Mucosa of gallbladder (tissue), 1 donor: ENCODE results near the gene MRPL14. TPM values are rescaled to one million over a fixed set of nuclear protein-coding genes. Genes with fewer than 3 reads are reported as not detected.

Experiments used
- DNase-seq: peaks from one replicate; pipeline ENCODE4 v3.0.0-alpha.2; 2020; ENCODE audit warnings: low spot score
- total RNA-seq: library from RNA; stranded (reverse); gene quantifications from one replicate; pipeline ENCODE4 v1.2.1, GENCODE V29; 2021
- donor health status: DM: no; HTN: no; CAD: no.

The MRPL14 gene
- total RNA-seq, 1 donor from 2014 or later: 30.7 TPM

- no peak for DNase-seq
Observed at GRCh38 chr6:44126320-44127149, 717 bp downstream of the MRPL14 start.

- no peak for DNase-seq
Observed at GRCh38 chr6:44123544-44123943, 3.7 kb downstream of the MRPL14 start.

GRCh38 chr6:44122801-44123200 is 4.5 kb downstream of the MRPL14 start:
- DNase-seq: no peak

DNA sequence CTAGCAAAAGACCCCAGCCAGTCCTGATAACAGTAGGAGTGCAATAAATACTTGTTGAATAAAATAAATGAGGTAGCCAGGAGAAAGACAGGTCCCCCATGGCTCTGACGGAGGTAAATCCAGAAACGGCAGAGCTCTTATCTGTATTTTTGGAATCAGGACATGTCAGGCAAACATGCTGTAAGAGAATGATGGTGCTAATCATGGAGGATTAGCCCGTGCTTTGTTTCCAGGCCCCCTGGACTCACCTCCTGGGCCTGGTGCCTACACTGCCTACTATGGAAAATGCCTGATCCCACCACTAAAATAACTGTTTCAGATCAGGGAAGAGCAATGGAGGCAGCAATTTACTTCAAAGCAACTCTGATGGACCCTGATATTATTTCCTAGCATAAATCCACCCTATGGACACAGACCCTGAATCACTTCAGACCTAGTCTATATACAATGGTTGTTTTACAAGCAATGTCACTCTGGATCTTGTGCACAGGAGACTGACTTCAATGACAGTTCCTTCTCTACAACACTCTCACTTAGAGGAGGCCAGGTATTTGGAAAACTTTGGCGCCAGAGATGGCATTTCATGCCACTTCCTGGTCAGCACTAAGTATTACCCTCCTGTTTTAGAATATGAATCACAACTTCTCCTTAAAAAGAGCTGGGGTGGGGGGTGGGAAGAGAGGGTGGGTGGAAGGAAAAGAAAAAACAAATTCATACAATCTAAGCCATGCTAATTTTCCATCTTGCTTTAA is 6.4 kb downstream of the MRPL14 start:
- no peak for DNase-seq

GRCh38 chr6:44119704-44120262 is 7.5 kb downstream of the MRPL14 start:
- DNase-seq: no peak

DNA sequence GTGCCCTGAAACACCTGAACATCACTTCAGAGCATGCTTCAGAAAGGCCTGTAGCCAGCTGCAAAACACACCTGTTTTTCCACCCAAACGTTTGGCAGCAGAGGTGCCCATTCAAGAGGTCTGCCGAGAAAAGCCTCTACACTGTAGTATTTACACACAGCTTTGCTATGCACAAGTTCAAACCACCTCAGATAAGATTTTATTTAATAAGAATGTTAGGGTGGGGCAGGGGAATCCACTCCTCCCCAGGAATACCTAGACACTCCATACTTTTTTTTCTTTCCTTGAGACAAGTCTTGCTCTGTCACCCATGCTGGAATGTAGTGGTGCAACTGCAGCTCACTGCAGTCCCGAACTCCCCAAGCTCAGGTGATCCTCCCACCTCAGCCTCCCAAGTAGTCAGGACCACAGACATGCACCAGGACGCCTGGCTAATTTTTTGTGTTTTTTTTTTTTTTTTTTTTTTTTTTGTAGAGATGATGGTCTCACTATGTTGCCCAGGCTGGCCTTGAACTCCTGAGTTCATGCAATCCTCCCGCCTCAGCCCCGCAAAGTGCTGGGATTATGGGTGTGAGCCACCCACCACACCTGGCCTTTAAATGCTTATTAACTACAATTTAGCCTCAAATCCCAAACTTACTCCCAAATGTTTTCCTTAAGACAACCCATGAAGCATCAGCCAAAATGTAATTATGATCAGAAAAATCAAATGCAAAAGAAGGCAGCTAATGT is 9.7 kb downstream of the MRPL14 start:
- no peak for DNase-seq

GRCh38 chr6:44116641-44117382 is 10.4 kb downstream of the MRPL14 start:
- no peak for DNase-seq

DNA sequence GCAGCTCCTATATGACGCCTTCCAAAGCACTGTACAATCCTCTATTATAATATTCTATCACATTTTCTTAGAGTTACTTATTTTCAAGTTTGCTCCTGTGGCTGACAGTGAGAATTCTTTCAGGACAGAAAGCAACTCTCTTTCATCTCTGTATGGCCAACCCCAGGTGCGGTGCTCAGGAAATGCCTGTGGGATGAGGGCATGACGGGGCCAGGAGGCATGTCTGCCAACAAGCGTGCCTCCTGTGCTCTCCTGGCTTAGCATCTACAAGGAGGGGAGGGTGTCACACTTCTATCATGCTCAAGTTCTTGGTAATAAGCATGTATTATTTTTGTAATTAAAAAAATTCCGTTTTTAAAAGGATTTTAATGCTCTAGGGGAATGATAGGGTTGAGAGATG is 11.4 kb downstream of the MRPL14 start:
- no peak for DNase-seq

DNA sequence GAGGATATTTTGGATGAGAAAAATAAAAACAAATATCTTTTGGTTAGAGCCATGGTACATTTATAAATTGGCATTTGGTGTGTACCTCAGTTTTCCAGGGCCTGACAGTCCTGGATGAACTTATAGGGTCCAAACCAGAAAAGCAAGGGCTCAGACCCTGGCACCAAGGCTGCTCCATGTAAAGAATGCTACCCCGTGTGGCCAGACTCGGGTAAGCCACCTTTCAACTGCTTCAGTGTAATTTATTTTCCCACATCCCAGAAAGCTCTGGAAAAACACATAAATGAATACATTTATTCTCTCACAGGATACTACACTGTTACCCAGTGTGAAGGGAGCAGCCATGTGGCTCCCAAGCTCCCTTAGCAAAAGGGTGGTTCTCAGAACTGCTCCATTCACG is 13.8 kb downstream of the MRPL14 start:
- no peak for DNase-seq

- peak; percentile 73 for DNase-seq
Observed at GRCh38 chr6:44111434-44112417, 15.5 kb downstream of the MRPL14 start.

DNA sequence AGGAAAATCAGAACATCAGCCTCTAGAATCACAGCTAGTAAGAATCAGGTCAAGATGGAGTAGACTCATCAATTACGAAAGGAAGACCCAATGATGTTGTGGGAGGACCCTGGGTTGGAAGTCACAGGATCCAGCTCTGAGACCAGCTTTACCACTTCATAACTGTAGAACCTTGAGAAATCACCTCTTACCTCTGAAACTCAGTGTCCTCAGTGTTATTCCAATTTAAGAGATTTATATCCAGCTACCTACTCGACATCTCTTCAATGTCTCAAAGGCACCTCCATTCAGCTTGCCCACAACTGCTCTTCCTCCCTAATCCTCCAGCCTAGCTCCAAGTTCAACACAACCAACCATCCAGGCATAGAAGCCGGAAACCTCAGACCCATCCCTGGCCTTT is 16.3 kb downstream of the MRPL14 start:
- DNase-seq: no peak

DNA sequence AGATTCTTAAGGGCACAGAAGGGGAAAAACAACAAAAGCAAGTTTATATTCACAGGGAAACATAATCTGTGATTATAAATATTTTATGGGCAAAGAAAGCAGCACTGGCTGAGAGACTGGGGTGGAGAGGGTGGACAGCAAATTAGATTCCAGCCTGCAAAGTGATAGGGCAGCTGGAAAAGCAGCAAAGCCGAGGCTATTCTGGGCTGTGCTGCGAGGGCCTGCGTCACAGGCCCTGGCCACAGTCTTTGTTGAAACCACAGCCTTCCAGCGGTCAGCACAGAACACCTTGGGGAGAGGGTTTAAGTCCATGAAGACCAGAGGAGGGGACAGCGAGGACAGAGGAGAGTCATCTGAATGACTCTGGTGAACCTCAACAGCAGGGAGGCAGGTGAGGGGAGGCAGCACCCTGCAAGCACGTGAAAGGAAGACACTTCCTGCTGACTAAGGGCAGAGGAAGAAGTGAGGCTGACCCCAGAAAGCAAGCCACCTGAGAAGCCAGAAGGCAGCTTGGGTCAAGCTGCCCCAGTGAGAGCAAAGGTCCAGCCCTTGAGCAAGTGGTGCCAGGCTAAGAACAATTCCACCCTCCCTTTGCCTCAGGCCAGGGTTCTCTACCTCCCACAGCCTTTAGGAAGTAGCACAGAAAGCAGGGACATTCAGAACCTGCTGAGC is 17.1 kb downstream of the MRPL14 start:
- DNase-seq: no peak

DNA sequence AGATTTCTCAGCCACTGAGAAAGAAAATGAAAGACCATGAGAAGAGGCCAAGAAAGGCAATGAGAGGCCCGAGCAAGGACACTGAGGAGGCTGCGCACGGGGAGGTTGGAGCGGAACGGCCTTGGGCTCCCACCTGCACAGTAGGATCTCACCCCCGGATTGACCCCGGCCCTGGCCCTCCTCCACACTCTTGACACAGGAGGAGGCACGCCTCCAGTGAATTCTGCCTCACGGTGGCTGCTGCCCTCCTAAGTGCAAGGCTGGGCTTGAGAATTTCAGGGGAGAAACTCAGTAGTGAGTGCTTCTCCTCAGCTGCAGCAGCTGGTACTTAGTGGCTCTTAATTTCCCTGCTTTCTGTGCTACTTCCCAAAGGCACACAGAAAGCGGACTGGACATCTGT is 18.0 kb downstream of the MRPL14 start:
- no peak for DNase-seq

DNA sequence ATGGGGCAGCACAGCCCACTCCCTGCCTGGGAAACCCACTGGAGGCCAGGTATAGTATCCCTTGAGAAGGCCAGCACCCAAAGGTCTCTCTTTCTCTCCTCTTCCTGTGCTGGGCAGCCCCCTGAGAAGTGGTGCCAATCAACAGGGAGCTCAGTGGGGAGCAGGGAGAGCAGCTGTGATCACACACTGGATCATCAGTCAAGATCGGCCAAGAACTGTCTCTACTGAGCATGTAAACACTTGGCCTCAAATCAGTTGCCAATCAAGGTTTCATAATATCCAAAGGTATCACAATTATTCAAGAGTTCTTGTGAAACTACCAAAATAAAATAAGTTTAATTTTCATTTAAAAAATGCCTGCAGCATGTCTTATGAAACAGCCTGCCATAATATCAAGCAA is 18.8 kb downstream of the MRPL14 start:
- DNase-seq: no peak

DNA sequence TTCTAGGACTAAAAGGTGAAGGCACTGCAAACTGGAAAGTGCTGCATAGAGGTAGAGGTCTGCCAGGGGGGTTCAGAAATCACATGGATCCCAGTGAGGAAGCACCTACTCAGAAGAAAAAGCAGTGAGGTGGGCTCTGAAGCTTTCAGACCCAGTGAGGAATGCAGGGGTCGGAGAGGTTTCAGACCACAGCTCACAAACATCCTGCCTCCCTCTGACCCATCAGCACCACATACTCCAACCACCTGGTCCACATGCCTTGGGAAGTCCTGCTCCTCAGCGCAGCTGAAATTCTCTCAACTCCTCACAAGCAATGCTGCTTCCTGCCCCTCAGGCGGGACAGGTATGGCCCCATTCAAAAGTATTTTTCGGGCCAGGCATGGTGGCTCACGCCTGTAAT is 20.2 kb downstream of the MRPL14 start:
- no peak for DNase-seq

DNA sequence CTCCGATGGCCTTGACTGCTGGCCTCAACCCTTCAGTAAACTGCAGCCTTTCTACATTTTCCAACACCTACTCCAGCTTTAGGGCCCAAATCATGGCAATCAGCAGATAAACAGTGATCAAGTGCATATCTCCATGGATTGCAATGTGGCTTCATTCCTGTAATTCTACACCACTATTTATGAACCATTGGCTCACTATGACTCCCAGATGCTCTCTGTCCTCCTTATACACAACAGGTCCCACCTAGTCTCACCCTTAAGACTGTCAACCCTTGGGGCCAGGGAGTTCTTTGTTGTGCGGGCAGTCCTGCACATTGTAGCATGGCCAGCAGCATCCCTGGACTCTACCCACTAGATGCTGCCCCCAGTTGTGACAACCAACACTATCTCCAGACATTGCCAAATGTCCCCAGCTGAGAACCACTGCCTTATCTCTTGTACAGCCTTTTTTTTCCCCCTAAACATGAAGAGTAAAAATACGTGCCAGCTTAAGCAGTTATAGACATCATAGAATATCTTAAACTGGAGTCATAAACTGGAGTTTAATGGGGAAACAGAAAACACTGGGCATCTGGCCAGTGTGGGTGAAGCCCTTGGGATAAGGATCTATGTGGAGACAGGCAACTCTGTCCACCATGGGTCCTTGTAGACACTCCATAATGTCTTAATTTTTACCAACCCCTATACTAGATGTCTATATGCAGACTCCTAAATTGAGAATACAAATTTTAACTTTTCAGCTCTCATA is 21.1 kb downstream of the MRPL14 start:
- DNase-seq: no peak

GRCh38 chr6:44105146-44105545 is 22.1 kb downstream of the MRPL14 start:
- no peak for DNase-seq

DNA sequence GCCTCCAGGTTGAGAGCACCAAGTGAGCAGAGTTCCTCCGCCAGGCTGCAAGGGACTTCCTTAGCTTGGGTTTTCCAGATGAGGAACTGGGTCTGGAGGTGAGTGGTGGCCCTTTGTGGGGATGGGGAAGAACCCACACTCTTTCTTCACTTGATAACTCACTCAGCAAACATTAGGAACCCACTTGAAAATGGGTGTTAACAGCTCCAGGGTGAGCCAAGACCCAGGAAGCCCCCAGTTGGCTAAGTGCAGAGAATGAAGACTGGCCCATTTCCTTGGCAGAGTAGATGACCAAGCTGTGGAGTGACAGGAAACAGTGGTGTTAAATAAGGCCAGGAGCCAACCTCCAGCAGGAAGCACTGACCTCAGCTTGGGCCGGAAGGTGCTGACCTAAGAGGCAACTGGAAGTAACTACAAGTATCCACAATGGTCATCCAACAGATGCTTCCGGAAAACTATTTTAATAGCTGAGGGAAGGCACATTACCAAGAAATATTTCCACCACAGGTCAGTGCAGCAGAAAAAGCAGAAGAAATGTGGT is 22.7 kb downstream of the MRPL14 start:
- DNase-seq: peak; percentile 54

GRCh38 chr6:44102527-44102926 is 24.7 kb downstream of the MRPL14 start:
- no peak for DNase-seq
